Lower leg skin (tissue), 4 donors: ENCODE data around the gene SLC22A7. TPM values are rescaled to one million over a fixed set of nuclear protein-coding genes. Genes with fewer than 3 reads are reported as not detected.
"Not testable (repeated sequence)": the region's sequence is repeated elsewhere in the genome, so short reads cannot be mapped to it uniquely, and the experiment has no call there.

Experiments used
- DNase-seq, 2 donors: peaks; one replicate each; pipeline ENCODE4 v3.0.0-alpha.2; 2019; ENCODE audit warnings: low spot score in 2 of 2
- H3K4me3 ChIP-seq: fragments of 200-600 bp; sonication (generic); 2 replicates; pipeline ENCODE4 v1.5.1; 2017; ENCODE audit warnings: mild to moderate bottlenecking, low read depth; ENCODE audit not compliant: poor library complexity, severe bottlenecking
- POLR2A ChIP-seq, 2 donors: fragments of 450-650 bp; IDR thresholded peaks; one replicate each; pipeline ENCODE4 v1.6.1; 2016 to 2017; ENCODE audit warnings: antibody characterized with exemption in 2 of 2, mild to moderate bottlenecking in 1 of 2, moderate library complexity in 1 of 2
- WGBS, 2 donors: methylation state at CpG; one replicate each; pipeline ENCODE4 v1.1.5; 2018; 5-methylcytosine and 5-hydroxymethylcytosine counted together
- intact Hi-C: fragments of 100-400 bp; cut with DNase I; formaldehyde crosslinking; loops from one replicate; pipeline ENCODE4 v1.15.0; 2023; ENCODE audit warnings: low total_unique reads
- total RNA-seq, 4 donors: library from RNA; depleted of rRNA; stranded (reverse); fragments of >200 nt; gene quantifications; one replicate each; pipeline ENCODE4 v1.1.0, GENCODE V29; 2016
- TF ChIP-seq, protein P1 (sequence below), 3 donors: fragments of 450-650 bp; IDR thresholded peaks; one replicate each; pipeline ENCODE4 v1.5.1; 2016; ENCODE audit warnings: antibody characterized with exemption in 3 of 3, mild to moderate bottlenecking in 3 of 3, moderate library complexity in 2 of 3

The SLC22A7 gene
- total RNA-seq, 4 donors from 2014 or later: not detected

DNA sequence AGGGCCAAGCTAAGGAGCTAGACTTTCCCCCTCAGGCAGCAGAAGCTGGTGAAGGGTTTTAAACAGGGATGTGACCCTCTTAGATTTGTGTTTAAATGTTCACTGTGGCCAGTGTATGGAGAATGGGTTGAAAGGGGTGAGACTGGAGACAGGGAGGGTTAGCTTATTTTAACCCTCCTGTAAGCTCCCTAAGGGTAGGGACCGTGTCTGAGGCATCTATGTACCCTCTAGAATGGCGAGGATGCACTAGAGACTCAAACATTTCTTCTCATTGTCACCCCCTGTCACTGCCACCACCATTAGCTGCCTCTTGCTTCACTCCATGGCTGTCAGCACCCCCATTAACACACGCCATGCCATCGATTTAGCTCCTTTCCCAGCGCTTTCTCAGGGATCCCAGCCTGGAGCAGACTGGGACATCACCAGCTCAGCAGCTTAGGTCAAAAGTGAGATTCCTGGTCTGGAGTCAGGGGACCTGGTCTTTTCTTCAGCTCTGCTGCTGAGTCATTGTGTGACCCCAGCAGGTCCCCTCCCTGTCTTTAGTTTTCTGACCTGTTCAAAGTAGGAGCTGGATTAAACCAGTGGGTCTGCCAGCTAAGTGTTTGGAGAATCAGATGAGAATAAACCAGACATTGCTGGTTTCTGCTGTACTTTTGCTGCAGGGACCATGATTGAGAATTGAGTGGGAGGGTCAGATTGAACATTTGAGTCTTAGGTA is 1.1 kb upstream of the SLC22A7 start:
- intact Hi-C loops: no loop called here
- H3K4me3 ChIP-seq: no peak overlapping the region
- no peak for TF ChIP-seq POLR2A (IDR thresholded peaks at IDR 0.05)
- TF ChIP-seq, protein P1, sequence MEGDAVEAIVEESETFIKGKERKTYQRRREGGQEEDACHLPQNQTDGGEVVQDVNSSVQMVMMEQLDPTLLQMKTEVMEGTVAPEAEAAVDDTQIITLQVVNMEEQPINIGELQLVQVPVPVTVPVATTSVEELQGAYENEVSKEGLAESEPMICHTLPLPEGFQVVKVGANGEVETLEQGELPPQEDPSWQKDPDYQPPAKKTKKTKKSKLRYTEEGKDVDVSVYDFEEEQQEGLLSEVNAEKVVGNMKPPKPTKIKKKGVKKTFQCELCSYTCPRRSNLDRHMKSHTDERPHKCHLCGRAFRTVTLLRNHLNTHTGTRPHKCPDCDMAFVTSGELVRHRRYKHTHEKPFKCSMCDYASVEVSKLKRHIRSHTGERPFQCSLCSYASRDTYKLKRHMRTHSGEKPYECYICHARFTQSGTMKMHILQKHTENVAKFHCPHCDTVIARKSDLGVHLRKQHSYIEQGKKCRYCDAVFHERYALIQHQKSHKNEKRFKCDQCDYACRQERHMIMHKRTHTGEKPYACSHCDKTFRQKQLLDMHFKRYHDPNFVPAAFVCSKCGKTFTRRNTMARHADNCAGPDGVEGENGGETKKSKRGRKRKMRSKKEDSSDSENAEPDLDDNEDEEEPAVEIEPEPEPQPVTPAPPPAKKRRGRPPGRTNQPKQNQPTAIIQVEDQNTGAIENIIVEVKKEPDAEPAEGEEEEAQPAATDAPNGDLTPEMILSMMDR (IDR thresholded peaks at IDR 0.05): no peak
- no peak for DNase-seq
- WGBS, 2 donors: 80 to 86% methylated on average over 5 of the region's 5 CpGs

GRCh38 chr6:43298565-43299337 is 691 bp downstream of the SLC22A7 start:
- 61 to 76% methylated on average over 11 to 12 of the region's 12 CpGs for WGBS, 2 donors
- intact Hi-C loops: no loop called here
- TF ChIP-seq, protein P1 (IDR thresholded peaks at IDR 0.05): no peak
- TF ChIP-seq POLR2A (IDR thresholded peaks at IDR 0.05): no peak
- DNase-seq: no peak
- H3K4me3 ChIP-seq: no peak overlapping the region

DNA sequence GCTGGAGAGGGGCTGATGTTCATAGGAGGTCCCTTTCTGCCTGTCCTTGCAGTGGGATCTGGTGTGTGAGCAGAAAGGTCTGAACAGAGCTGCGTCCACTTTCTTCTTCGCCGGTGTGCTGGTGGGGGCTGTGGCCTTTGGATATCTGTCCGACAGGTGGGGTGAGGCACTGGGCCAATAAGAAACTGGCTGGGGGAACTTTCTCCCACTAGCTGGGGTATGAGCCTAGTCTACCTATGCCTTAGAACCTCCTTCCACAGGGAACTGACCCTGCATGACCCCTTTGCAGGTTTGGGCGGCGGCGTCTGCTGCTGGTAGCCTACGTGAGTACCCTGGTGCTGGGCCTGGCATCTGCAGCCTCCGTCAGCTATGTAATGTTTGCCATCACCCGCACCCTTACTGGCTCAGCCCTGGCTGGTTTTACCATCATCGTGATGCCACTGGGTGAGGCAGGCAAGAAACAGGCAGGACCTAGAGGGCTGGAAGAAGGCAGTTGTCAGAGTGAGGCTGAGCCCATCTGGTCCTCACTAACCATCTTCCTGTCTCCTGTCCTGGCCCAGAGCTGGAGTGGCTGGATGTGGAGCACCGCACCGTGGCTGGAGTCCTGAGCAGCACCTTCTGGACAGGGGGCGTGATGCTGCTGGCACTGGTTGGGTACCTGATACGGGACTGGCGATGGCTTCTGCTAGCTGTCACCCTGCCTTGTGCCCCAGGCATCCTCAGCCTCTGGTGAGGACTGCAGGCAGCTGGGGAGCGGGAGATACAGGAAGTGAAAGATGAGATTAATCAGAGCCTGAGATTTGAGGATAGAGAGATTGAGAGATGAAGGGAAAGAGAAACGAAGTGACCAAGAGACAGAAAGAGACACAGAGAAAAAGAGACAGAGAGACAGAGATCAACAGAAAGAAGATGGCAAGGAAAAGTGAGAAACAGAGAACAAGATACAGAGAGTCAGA is 1.6 kb downstream of the SLC22A7 start:
- TF ChIP-seq, protein P1 (IDR thresholded peaks at IDR 0.05): no peak
- TF ChIP-seq POLR2A (IDR thresholded peaks at IDR 0.05): no peak
- intact Hi-C loops: no loop called here
- no peak for DNase-seq
- H3K4me3 ChIP-seq: no peak overlapping the region
- 67 to 80% methylated on average over 17 to 18 of the region's 18 CpGs for WGBS, 2 donors

- TF ChIP-seq, protein P1 (IDR thresholded peaks at IDR 0.05): no peak
- TF ChIP-seq POLR2A (IDR thresholded peaks at IDR 0.05): no peak
- intact Hi-C loops: no loop called here
- H3K4me3 ChIP-seq: no peak overlapping the region
- DNase-seq: no peak
- 86 to 88% methylated on average over 15 of the region's 15 CpGs for WGBS, 2 donors
Measured at GRCh38 chr6:43301081-43301870, 3.2 kb downstream of the SLC22A7 start.

DNA sequence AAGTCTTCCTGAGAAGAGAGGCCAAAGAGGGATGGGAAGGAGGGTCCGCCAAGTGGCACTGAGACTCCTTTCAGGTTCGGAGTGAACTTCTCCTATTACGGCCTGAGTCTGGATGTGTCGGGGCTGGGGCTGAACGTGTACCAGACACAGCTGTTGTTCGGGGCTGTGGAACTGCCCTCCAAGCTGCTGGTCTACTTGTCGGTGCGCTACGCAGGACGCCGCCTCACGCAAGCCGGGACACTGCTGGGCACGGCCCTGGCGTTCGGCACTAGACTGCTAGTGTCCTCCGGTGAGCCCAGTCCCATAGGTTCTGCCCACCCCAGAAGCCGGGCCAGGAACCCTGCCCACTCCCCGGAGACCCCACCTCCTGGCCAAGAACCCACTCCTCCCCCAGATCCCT is 4.1 kb downstream of the SLC22A7 start:
- intact Hi-C loops: no loop called here
- WGBS, 2 donors: 84 to 85% methylated on average over 19 of the region's 19 CpGs
- DNase-seq: no peak
- TF ChIP-seq POLR2A (IDR thresholded peaks at IDR 0.05): no peak
- TF ChIP-seq, protein P1 (IDR thresholded peaks at IDR 0.05): no peak
- H3K4me3 ChIP-seq: no peak overlapping the region

GRCh38 chr6:43303006-43303405 is 4.9 kb downstream of the SLC22A7 start:
- 90% methylated on average over 11 of the region's 11 CpGs for WGBS, 2 donors
- intact Hi-C loops, DNase-seq: not testable (repeated sequence)

More at GRCh38 chr6:43303006-43303405, 4.9 kb downstream of the SLC22A7 start:
- H3K4me3 ChIP-seq: not testable (repeated sequence)
